Neural cell (in vitro differentiated cells): ENCODE results near the gene TFDP2. TPM values are rescaled to one million over a fixed set of nuclear protein-coding genes. Genes with fewer than 3 reads are reported as not detected.

Experiments
- H2AFZ ChIP-seq: fragments of 200-600, 300-800 bp; sonication (generic), shearing (Covaris generic); 2 replicates; pipeline ENCODE4 v1.6.0; 2014; ENCODE audit warnings: low read depth, mild to moderate bottlenecking, antibody characterized with exemption, low read length, moderate library complexity
- H3F3A ChIP-seq: fragments of 200-600 bp; shearing (Covaris generic); 2 replicates; pipeline ENCODE4 v1.6.1; 2016; ENCODE audit warnings: mild to moderate bottlenecking, moderate library complexity, mixed read lengths, antibody characterized with exemption, low read length; ENCODE audit not compliant: insufficient read depth, poor library complexity, severe bottlenecking
- H3K27ac ChIP-seq: fragments of 200-600, 300-800 bp; sonication (generic), shearing (Covaris generic); 2 replicates; pipeline ENCODE4 v1.5.1; 2014; ENCODE audit warnings: mild to moderate bottlenecking, low read length, moderate library complexity
- H3K27me3 ChIP-seq: fragments of 300-800, 200-600 bp; sonication (generic), shearing (Covaris generic); 2 replicates; pipeline ENCODE4 v1.6.0; 2014; ENCODE audit warnings: mild to moderate bottlenecking, low read depth, low read length, moderate library complexity; ENCODE audit not compliant: insufficient read depth
- H3K36me3 ChIP-seq: fragments of 300-800, 200-600 bp; sonication (generic), shearing (Covaris generic); 2 replicates; pipeline ENCODE4 v1.5.1; 2014; ENCODE audit warnings: mild to moderate bottlenecking, antibody characterized with exemption, low read length, moderate library complexity; ENCODE audit not compliant: insufficient read depth
- H3K4me2 ChIP-seq: fragments of 300-800, 200-600 bp; sonication (generic), shearing (Covaris generic); 2 replicates; pipeline ENCODE4 v1.6.0; 2014; ENCODE audit warnings: mild to moderate bottlenecking, low read length
- H3K4me3 ChIP-seq: fragments of 300-800, 200-600 bp; sonication (generic), shearing (Covaris generic); 2 replicates; pipeline ENCODE4 v1.5.1; 2014; ENCODE audit warnings: mild to moderate bottlenecking, low read length, moderate library complexity
- H3K79me2 ChIP-seq: fragments of 200-600 bp; shearing (Covaris generic); replicated peaks from 2 replicates; pipeline ENCODE4 v1.6.0; 2014; ENCODE audit warnings: mild to moderate bottlenecking, low read length, moderate library complexity; ENCODE audit not compliant: insufficient read depth
- H3K9ac ChIP-seq: fragments of 300-800, 200-600 bp; sonication (generic), shearing (Covaris generic); 2 replicates; pipeline ENCODE4 v1.6.1; 2016; ENCODE audit warnings: mild to moderate bottlenecking, low read length, mixed read lengths
- H3K9me2 ChIP-seq: fragments of 200-600 bp; shearing (Covaris generic); 2 replicates; pipeline ENCODE4 v1.6.1; 2016; ENCODE audit warnings: mild to moderate bottlenecking, low read length, mixed read lengths; ENCODE audit not compliant: insufficient read depth
- H3K9me3 ChIP-seq: fragments of 200-600, 300-800 bp; sonication (generic), shearing (Covaris generic); 2 replicates; pipeline ENCODE4 v1.6.1; 2016; ENCODE audit warnings: mild to moderate bottlenecking, mixed run types, low read length, moderate library complexity, mixed read lengths
- H4K20me1 ChIP-seq: fragments of 200-600 bp; shearing (Covaris generic); 2 replicates; pipeline ENCODE4 v1.6.1; 2016; ENCODE audit warnings: mild to moderate bottlenecking, mixed run types; ENCODE audit not compliant: insufficient read depth
- EP300 ChIP-seq: fragments of 450-650 bp; conservative IDR thresholded peaks from 2 replicates; pipeline ENCODE4 v1.6.1; 2014; ENCODE audit warnings: antibody characterized with exemption, mild to moderate bottlenecking, moderate library complexity; ENCODE audit not compliant: poor library complexity, severe bottlenecking
- EZH2 ChIP-seq: fragments of 200-600, 300-800 bp; shearing (Covaris generic), sonication (generic); IDR thresholded peaks from 2 replicates; pipeline ENCODE4 v1.6.1; 2014; ENCODE audit warnings: antibody characterized with exemption, low read length, borderline replicate concordance, mild to moderate bottlenecking; ENCODE audit not compliant: insufficient read depth, poor library complexity, severe bottlenecking
- MXI1 ChIP-seq: fragments of 450-650 bp; conservative IDR thresholded peaks from 2 replicates; pipeline ENCODE4 v1.6.1; 2014; ENCODE audit warnings: antibody characterized with exemption, mild to moderate bottlenecking; ENCODE audit not compliant: poor library complexity, severe bottlenecking
- POLR2AphosphoS5 ChIP-seq: IDR thresholded peaks from 2 replicates; pipeline ENCODE4 v1.6.1; 2012
- RAD21 ChIP-seq: fragments of 450-650 bp; conservative IDR thresholded peaks from 2 replicates; pipeline ENCODE4 v1.6.1; 2014; ENCODE audit warnings: antibody characterized with exemption, mild to moderate bottlenecking, moderate library complexity
- REST ChIP-seq: IDR thresholded peaks from 2 replicates; pipeline ENCODE4 v1.6.1; 2012; ENCODE audit warnings: borderline replicate concordance
- SMC3 ChIP-seq: fragments of 450-650 bp; conservative IDR thresholded peaks from 2 replicates; pipeline ENCODE4 v1.6.1; 2014; ENCODE audit warnings: antibody characterized with exemption, mild to moderate bottlenecking, moderate library complexity; ENCODE audit not compliant: poor library complexity
- TAF1 ChIP-seq: IDR thresholded peaks from 2 replicates; pipeline ENCODE4 v1.6.1; 2012; ENCODE audit warnings: low read depth
- polyA plus RNA-seq: library from polyadenylated mRNA; depleted of rRNA; stranded (reverse); fragments of >200 nt; gene quantifications from 2 replicates; pipeline ENCODE4 v1.2.3, GENCODE V29; 2014
- TF ChIP-seq, protein P1 (sequence below): fragments of 450-650 bp; IDR thresholded peaks from 2 replicates; pipeline ENCODE4 v1.5.1; 2014; ENCODE audit warnings: antibody characterized with exemption, mild to moderate bottlenecking, moderate library complexity; ENCODE audit not compliant: poor library complexity, severe bottlenecking

TFDP2 gene
- polyA plus RNA-seq, 1 donor from 2014 or later = 17.0 TPM

GRCh38 chr3:142000325-142000870 lies 148.9 kb downstream of the TFDP2 start:
- H3K9me2 ChIP-seq = no peaks in the 10 kb centered on the region
- no peak overlapping the region for H3K4me2 ChIP-seq
- TF ChIP-seq SMC3 = no peak
- no peak for TF ChIP-seq REST
- no peak for TF ChIP-seq POLR2AphosphoS5
- TF ChIP-seq EZH2 = no peak
- no peak for TF ChIP-seq TAF1
- TF ChIP-seq, protein P1, sequence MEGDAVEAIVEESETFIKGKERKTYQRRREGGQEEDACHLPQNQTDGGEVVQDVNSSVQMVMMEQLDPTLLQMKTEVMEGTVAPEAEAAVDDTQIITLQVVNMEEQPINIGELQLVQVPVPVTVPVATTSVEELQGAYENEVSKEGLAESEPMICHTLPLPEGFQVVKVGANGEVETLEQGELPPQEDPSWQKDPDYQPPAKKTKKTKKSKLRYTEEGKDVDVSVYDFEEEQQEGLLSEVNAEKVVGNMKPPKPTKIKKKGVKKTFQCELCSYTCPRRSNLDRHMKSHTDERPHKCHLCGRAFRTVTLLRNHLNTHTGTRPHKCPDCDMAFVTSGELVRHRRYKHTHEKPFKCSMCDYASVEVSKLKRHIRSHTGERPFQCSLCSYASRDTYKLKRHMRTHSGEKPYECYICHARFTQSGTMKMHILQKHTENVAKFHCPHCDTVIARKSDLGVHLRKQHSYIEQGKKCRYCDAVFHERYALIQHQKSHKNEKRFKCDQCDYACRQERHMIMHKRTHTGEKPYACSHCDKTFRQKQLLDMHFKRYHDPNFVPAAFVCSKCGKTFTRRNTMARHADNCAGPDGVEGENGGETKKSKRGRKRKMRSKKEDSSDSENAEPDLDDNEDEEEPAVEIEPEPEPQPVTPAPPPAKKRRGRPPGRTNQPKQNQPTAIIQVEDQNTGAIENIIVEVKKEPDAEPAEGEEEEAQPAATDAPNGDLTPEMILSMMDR = no peak
- TF ChIP-seq RAD21 = no peak
- TF ChIP-seq MXI1 = no peak
- TF ChIP-seq EP300 = no peak
- H3K79me2 ChIP-seq = peaks cover 7% of the 10 kb centered on the region
- no peaks in the 10 kb centered on the region for H3K9me3 ChIP-seq
- H2AFZ ChIP-seq = no peak overlapping the region
- H3K27me3 ChIP-seq = no peaks in the 10 kb centered on the region
- no peaks in the 10 kb centered on the region for H3F3A ChIP-seq
- H3K9ac ChIP-seq = no peak overlapping the region
- no peak overlapping the region for H3K27ac ChIP-seq
- H3K36me3 ChIP-seq = no peaks in the 10 kb centered on the region
- H3K4me3 ChIP-seq = no peak overlapping the region
- no peaks in the 10 kb centered on the region for H4K20me1 ChIP-seq

DNA sequence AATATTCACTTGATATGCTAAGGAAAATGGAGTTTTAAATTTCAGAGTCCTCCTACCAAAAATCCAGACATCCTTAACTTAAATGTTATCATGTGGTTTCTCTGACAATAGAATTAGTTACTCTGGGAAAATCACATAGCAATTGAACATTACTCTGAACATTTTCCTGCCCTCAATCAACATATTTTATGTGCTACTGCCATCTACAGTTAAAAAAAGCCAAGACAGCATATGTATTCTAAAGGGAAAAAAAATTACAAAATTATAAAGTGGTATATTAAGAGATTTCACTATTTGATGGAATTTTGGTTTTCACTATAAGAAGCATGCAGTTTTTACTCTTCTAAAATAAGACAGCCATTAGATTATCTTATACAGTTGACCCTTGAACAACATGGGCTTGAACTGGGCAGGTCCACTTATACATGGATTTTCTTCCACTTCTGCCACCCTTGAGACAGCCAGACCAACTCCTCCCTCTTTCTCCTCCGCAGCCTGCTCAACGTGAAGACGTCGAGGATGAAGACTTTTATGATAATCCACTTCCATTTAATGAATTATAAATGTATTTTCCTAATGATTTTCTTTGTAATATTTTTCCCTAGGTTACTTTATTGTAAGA lies 150.6 kb downstream of the TFDP2 start:
- no peak for TF ChIP-seq EP300
- TF ChIP-seq, protein P1 = peak; percentile 62
- TF ChIP-seq SMC3 = peak; percentile 49
- peak; percentile 63 for TF ChIP-seq RAD21
- TF ChIP-seq POLR2AphosphoS5 = no peak

More for the DNA sequence above, 150.6 kb downstream of the TFDP2 start:
- Histone ChIP-seq H3K27me3 (no peaks in the 10 kb centered on the region), H4K20me1 (no peaks in the 10 kb centered on the region), H3K27ac (no peak overlapping the region), H3K36me3 (no peaks in the 10 kb centered on the region), H3K9me3 (no peaks in the 10 kb centered on the region), H3K4me3 (no peak overlapping the region), H3K4me2 (no peak overlapping the region), H3K79me2 (peaks cover 4% of the 10 kb centered on the region), H3F3A (no peaks in the 10 kb centered on the region), H3K9me2 (no peaks in the 10 kb centered on the region), H3K9ac (no peak overlapping the region), H2AFZ (no peak overlapping the region)
